Upper lobe of right lung (tissue), 1 donor: ENCODE measurements around the gene PEBP1. TPM values are rescaled to one million over a fixed set of nuclear protein-coding genes. Genes with fewer than 3 reads are reported as not detected.
A peak's percentile ranks its signal among the peaks of the same experiment; 100 is the strongest.
"Not testable (repeated sequence)": the region's sequence is repeated elsewhere in the genome, so short reads cannot be mapped to it uniquely, and the experiment has no call there.

Experiments
- ATAC-seq: fragments of 200-7000 bp; cut with Tn5 transposase; one replicate; pipeline ENCODE4 v1.9.1; 2020; ENCODE audit warnings: mild to moderate bottlenecking, moderate library complexity
- DNase-seq: peaks from one replicate; pipeline ENCODE4 v3.0.0-alpha.2; 2020
- H3K27ac ChIP-seq: fragments of 200-600 bp; one replicate; pipeline ENCODE4 v1.8.0; 2022
- H3K27me3 ChIP-seq: fragments of 200-600 bp; one replicate; pipeline ENCODE4 v1.8.0; 2022; ENCODE audit warnings: mild to moderate bottlenecking
- H3K36me3 ChIP-seq: fragments of 200-600 bp; one replicate; pipeline ENCODE4 v1.8.0; 2022
- H3K4me1 ChIP-seq: fragments of 200-600 bp; one replicate; pipeline ENCODE4 v1.8.0; 2022
- H3K4me3 ChIP-seq: fragments of 200-600 bp; one replicate; pipeline ENCODE4 v1.8.0; 2022; ENCODE audit warnings: mild to moderate bottlenecking
- H3K9me3 ChIP-seq: fragments of 200-600 bp; one replicate; pipeline ENCODE4 v1.8.0; 2022
- CTCF ChIP-seq: fragments of 200-600 bp; IDR thresholded peaks from one replicate; pipeline ENCODE4 v1.8.0; 2022; ENCODE audit warnings: antibody characterized with exemption
- intact Hi-C: fragments of 100-400 bp; cut with DNase I; formaldehyde crosslinking; loops from one replicate; pipeline ENCODE4 v1.11.0; 2022
- total RNA-seq: library from RNA; stranded (reverse); fragmentation: NEBNext Ultra II Directional; extraction: Animal tissue kit (Norgen Biotek cat#: 25700); gene quantifications from one replicate; pipeline ENCODE4 v1.2.1, GENCODE V29; 2021
- donor health status: DM: no; HTN: yes; CAD: no; lungs with severe emphysema.

The PEBP1 gene
- total RNA-seq, 1 donor from 2014 or later: 223 TPM

- no peak for TF ChIP-seq CTCF
- Histone ChIP-seq H3K27me3 (no peaks in the 10 kb centered on the region), H3K4me3 (no peak overlapping the region), H3K27ac (no peak overlapping the region), H3K4me1 (peaks cover 10% of the 10 kb centered on the region), H3K36me3 (no peaks in the 10 kb centered on the region), H3K9me3 (no peaks in the 10 kb centered on the region)
- intact Hi-C loops: no loop called here
- DNase-seq: peak; percentile 21
- ATAC-seq: no peak
These were observed 13.7 kb upstream of the PEBP1 start for GRCh38 chr12:118122264-118122663.

GRCh38 chr12:118124333-118124874, 11.5 kb upstream of the PEBP1 start:
- Histone ChIP-seq H3K9me3 (no peaks in the 10 kb centered on the region), H3K4me1 (peaks cover 10% of the 10 kb centered on the region), H3K27me3 (no peaks in the 10 kb centered on the region), H3K4me3 (no peak overlapping the region), H3K36me3 (no peaks in the 10 kb centered on the region), H3K27ac (no peak overlapping the region)
- ATAC-seq (no peak), DNase-seq (no peak)
- intact Hi-C loops: no loop called here
- TF ChIP-seq CTCF: no peak

- ATAC-seq: no peak
These were observed 10.2 kb upstream of the PEBP1 start for GRCh38 chr12:118125743-118126118.

GRCh38 chr12:118126119-118126757, 9.7 kb upstream of the PEBP1 start:
- Histone ChIP-seq H3K4me1 (peaks cover 2% of the 10 kb centered on the region), H3K4me3 (no peak overlapping the region), H3K36me3 (no peaks in the 10 kb centered on the region), H3K27me3 (no peaks in the 10 kb centered on the region), H3K27ac (no peak overlapping the region), H3K9me3 (no peaks in the 10 kb centered on the region)
- DNase-seq (peak; percentile 82), ATAC-seq (peak; percentile 72)
- TF ChIP-seq CTCF: no peak
- intact Hi-C loops: no loop called here

More at GRCh38 chr12:118125743-118126118, 10.2 kb upstream of the PEBP1 start:
- peaks cover 5% of the 10 kb centered on the region for H3K4me1 ChIP-seq
- no peak for TF ChIP-seq CTCF
- no peaks in the 10 kb centered on the region for H3K36me3 ChIP-seq
- no peak overlapping the region for H3K27ac ChIP-seq
- H3K27me3 ChIP-seq: no peaks in the 10 kb centered on the region
- DNase-seq: peak; percentile 20
- H3K4me3 ChIP-seq: no peak overlapping the region
- intact Hi-C loops: no loop called here
- H3K9me3 ChIP-seq: no peaks in the 10 kb centered on the region

- Histone ChIP-seq H3K27me3 (no peaks in the 10 kb centered on the region), H3K4me3 (no peak overlapping the region)
- no peak for ATAC-seq
These were observed 8.1 kb upstream of the PEBP1 start for GRCh38 chr12:118127867-118128266.

GRCh38 chr12:118129436-118129835, 6.5 kb upstream of the PEBP1 start:
- DNase-seq, H3K4me1 ChIP-seq, ATAC-seq, H3K9me3 ChIP-seq, H3K27me3 ChIP-seq, intact Hi-C loops, H3K36me3 ChIP-seq, H3K27ac ChIP-seq, H3K4me3 ChIP-seq: not testable (repeated sequence)

More at GRCh38 chr12:118127867-118128266, 8.1 kb upstream of the PEBP1 start:
- Histone ChIP-seq H3K4me1 (no peaks in the 10 kb centered on the region), H3K9me3 (no peaks in the 10 kb centered on the region), H3K27ac (no peak overlapping the region), H3K36me3 (no peaks in the 10 kb centered on the region)
- intact Hi-C loops: no loop called here
- peak; percentile 35 for DNase-seq
- TF ChIP-seq CTCF: no peak
